DND-41 (cell line): ENCODE data around the gene MAMSTR.
A peak's percentile ranks its signal among the peaks of the same experiment; 100 is the strongest.

Experiments used
- ATAC-seq: fragments of 200-7000 bp; cut with Tn5 transposase; 3 replicates; pipeline ENCODE4 v1.9.1; 2021; ENCODE audit warnings: low read depth; ENCODE audit not compliant: insufficient read depth
- DNase-seq: peaks from one replicate; pipeline ENCODE4 v3.0.0-alpha.2; 2020
- H2AFZ ChIP-seq: 2 replicates; pipeline ENCODE4 v1.6.0; 2012; ENCODE audit warnings: low read depth, low read length
- H3K27ac ChIP-seq: 2 replicates; pipeline ENCODE4 v1.5.1; 2012; ENCODE audit warnings: low read length, inconsistent platforms
- H3K27me3 ChIP-seq: fragments of 200-600 bp; sonication (generic); 2 replicates; pipeline ENCODE4 v1.6.0; 2012; ENCODE audit warnings: low read length, mild to moderate bottlenecking, inconsistent platforms; ENCODE audit not compliant: insufficient read depth, poor library complexity
- H3K36me3 ChIP-seq: 2 replicates; pipeline ENCODE4 v1.5.1; 2012; ENCODE audit warnings: low read length, inconsistent platforms; ENCODE audit not compliant: insufficient read depth
- H3K4me1 ChIP-seq: 2 replicates; pipeline ENCODE4 v1.5.1; 2012; ENCODE audit warnings: mild to moderate bottlenecking, low read length; ENCODE audit not compliant: insufficient read depth
- H3K4me2 ChIP-seq: 2 replicates; pipeline ENCODE4 v1.6.0; 2012; ENCODE audit warnings: mild to moderate bottlenecking, moderate library complexity, low read length, inconsistent platforms; ENCODE audit not compliant: insufficient read depth
- H3K4me3 ChIP-seq, 2 experiments: fragments of 200-600 bp in 1 of 2; shearing (Covaris generic) in 1 of 2; 2 replicates each; pipeline ENCODE4 v1.5.1; 2012 to 2016; ENCODE audit warnings: inconsistent platforms in 2 of 2, low read length in 2 of 2, mild to moderate bottlenecking in 2 of 2, low read depth in 1 of 2, moderate library complexity in 1 of 2
- H3K79me2 ChIP-seq: 2 replicates; pipeline ENCODE4 v1.6.0; 2012; ENCODE audit warnings: low read length, inconsistent platforms; ENCODE audit not compliant: insufficient read depth
- H3K9ac ChIP-seq: 2 replicates; pipeline ENCODE4 v1.6.0; 2012; ENCODE audit warnings: low read depth, mild to moderate bottlenecking, inconsistent platforms, low read length, moderate library complexity
- H3K9me3 ChIP-seq: 2 replicates; pipeline ENCODE4 v1.5.1; 2012; ENCODE audit warnings: low read length, moderate library complexity, mild to moderate bottlenecking, inconsistent platforms; ENCODE audit not compliant: insufficient read depth, severe bottlenecking
- H4K20me1 ChIP-seq: 2 replicates; pipeline ENCODE4 v1.6.0; 2012; ENCODE audit warnings: low read length; ENCODE audit not compliant: insufficient read depth
- CTCF ChIP-seq: IDR thresholded peaks from 2 replicates; pipeline ENCODE4 v1.5.1; 2012; ENCODE audit warnings: borderline replicate concordance, low read length, moderate library complexity, mild to moderate bottlenecking; ENCODE audit not compliant: poor library complexity, severe bottlenecking; ENCODE audit errors: extremely low read depth
- EZH2 ChIP-seq: IDR thresholded peaks from 3 replicates; pipeline ENCODE4 v1.6.1; 2012; ENCODE audit warnings: borderline replicate concordance, low read depth, mild to moderate bottlenecking, moderate library complexity, low read length, inconsistent platforms; ENCODE audit not compliant: severe bottlenecking

Gene MAMSTR

DNA sequence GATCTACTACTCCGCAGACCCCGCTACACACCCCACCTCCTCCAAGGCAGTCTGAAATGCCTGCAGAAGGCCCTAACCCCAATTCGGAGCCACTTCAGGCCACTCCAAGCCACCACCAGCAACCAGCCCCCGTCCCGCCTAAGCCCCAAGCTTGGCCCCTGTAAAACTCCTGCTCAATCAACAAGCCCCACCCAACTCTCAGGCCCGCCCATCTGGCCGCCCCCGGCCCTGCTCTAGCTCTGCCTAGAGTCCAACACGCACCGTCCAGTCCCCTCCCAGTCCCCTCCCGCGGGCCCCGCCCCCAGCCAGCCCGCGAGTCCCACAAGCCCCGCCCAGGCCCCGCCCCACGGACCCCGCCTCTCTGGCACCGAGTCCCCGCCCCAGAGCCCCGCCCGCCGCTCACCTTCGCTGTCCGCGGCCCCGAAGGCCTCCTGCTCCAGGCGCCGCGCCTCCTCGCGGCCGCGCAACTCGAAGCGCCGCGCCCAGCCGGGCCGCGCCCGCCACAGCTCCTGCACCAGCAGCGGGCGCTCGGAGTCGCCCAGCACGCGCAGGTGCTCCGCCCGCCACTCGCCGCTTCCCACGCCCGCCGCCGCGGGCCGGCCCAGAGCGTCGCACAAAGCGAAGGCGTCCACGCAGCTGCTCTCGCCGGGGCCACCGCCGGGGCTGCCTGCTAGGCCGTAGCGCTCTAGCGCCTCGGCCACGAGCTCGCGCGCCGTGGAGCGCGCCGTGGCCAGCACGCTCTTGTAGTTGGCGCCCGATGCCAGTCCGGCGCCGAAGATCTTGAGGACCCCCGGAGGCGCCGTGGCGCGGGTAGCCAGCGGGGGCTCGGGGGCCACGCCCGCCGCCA, 19.3 kb upstream of the MAMSTR start:
- Histone ChIP-seq H3K79me2 (no peaks in the 10 kb centered on the region), H3K4me2 (peak overlapping the region; percentile 77), H3K27me3 (no peaks in the 10 kb centered on the region), H3K9ac (peak overlapping the region; percentile 50), H3K4me1 (peaks cover 16% of the 10 kb centered on the region), H3K36me3 (no peaks in the 10 kb centered on the region), H4K20me1 (no peaks in the 10 kb centered on the region), H3K4me3 (peak overlapping the region in 1 of 2 experiments; percentile 53; a peak in 2 of 4 replicates), H3K27ac (no peak overlapping the region), H2AFZ (peak overlapping the region; percentile 64), H3K9me3 (no peaks in the 10 kb centered on the region)
- peak; percentile 90 for DNase-seq
- peak; percentile 89 for ATAC-seq
- TF ChIP-seq EZH2: no peak
- TF ChIP-seq CTCF: peak; percentile 60

DNA sequence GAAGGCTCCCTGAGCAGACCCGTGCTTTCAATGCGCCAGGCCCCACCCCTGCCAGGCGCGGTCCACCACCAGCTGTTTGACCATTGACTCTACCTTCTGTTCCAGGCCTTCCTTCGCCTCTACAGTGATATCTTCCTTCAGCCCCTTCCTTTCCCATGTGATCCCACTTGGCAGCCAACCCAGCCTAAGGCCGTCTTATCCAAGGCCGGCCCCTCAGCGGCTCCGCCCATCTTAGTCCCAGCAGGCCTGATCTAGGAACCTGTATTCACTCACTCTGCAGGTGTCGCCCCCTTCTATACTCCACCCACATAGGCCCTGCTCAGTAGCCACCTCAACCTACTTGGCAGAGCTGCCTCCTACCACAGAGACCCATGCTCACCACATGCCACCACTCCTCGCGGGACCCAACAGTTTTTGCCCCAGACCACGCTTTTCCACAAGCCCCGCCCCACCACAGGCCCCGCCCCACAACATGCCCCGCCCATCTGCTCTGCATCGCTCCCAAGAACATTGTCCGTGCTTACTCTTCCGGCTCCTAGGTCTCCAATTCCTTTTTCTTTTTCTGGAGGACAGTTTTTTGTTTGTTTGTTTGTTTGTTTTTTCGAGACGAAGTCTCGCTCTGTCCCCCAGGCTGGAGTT, 18.0 kb upstream of the MAMSTR start:
- ATAC-seq (no peak), DNase-seq (no peak)
- Histone ChIP-seq H3K9ac (no peak overlapping the region), H3K27ac (no peak overlapping the region), H3K36me3 (no peaks in the 10 kb centered on the region), H3K4me1 (peaks cover 16% of the 10 kb centered on the region), H3K4me2 (0 out of 2 replicates have a peak overlapping the region, but pooled peaks have one; percentile 77), H3K9me3 (no peaks in the 10 kb centered on the region), H3K79me2 (no peaks in the 10 kb centered on the region), H3K27me3 (no peaks in the 10 kb centered on the region), H4K20me1 (no peaks in the 10 kb centered on the region), H2AFZ (no peak overlapping the region), H3K4me3 (no peak overlapping the region)
- TF ChIP-seq CTCF: no peak
- no peak for TF ChIP-seq EZH2

GRCh38 chr19:48735031-48735615, 15.6 kb upstream of the MAMSTR start:
- ATAC-seq: no peak
- Histone ChIP-seq H3K4me1 (peaks cover 14% of the 10 kb centered on the region), H3K36me3 (no peaks in the 10 kb centered on the region), H2AFZ (no peak overlapping the region), H3K9me3 (no peaks in the 10 kb centered on the region), H3K9ac (no peak overlapping the region), H3K79me2 (no peaks in the 10 kb centered on the region), H3K27me3 (no peaks in the 10 kb centered on the region), H3K4me3 (no peak overlapping the region), H3K4me2 (no peak overlapping the region), H3K27ac (no peak overlapping the region), H4K20me1 (no peaks in the 10 kb centered on the region)
- TF ChIP-seq CTCF: no peak
- TF ChIP-seq EZH2: no peak
- no peak for DNase-seq
